Calu3 (cell line): Measurements from ENCODE around the gene TMEM132D. TPM values are rescaled to one million over a fixed set of nuclear protein-coding genes. Genes with fewer than 3 reads are reported as not detected.

Experiments
- BruUV-seq: library from RNA; stranded (reverse); fragments of 400-500 nt; replicated peaks from 2 replicates; lab custom pipeline; 2021; lab: Mats Ljungman, UMichigan
- CTCF ChIA-PET: fragments of 300-600 bp; sonication (Branson Sonifier 250); formaldehyde crosslinking; loops from one replicate; lab custom pipeline; 2022; ENCODE audit warnings: antibody characterized with exemption; lab: Charles Lee
- DNase-seq: peaks from one replicate; pipeline ENCODE4 v3.0.0; 2022
- H3K27ac Mint-ChIP-seq: one replicate; pipeline ENCODE4 v1.8.0; 2022; ENCODE audit warnings: mixed read lengths; ENCODE audit not compliant: unreplicated experiment
- H3K27me3 Mint-ChIP-seq: one replicate; pipeline ENCODE4 v1.8.0; 2022; ENCODE audit warnings: mixed read lengths; ENCODE audit not compliant: unreplicated experiment
- H3K36me3 Mint-ChIP-seq: one replicate; pipeline ENCODE4 v1.8.0; 2022; ENCODE audit warnings: mild to moderate bottlenecking, moderate library complexity, mixed read lengths; ENCODE audit not compliant: insufficient read depth, unreplicated experiment
- H3K4me1 Mint-ChIP-seq: one replicate; pipeline ENCODE4 v1.8.0; 2022; ENCODE audit warnings: mild to moderate bottlenecking, low read depth, mixed read lengths; ENCODE audit not compliant: unreplicated experiment
- H3K4me3 Mint-ChIP-seq: one replicate; pipeline ENCODE4 v1.8.0; 2022; ENCODE audit warnings: mild to moderate bottlenecking, low read depth, moderate library complexity, mixed read lengths; ENCODE audit not compliant: unreplicated experiment
- H3K9me3 Mint-ChIP-seq: one replicate; pipeline ENCODE4 v1.8.0; 2022; ENCODE audit warnings: low read depth, mixed read lengths; ENCODE audit not compliant: unreplicated experiment
- CTCF ChIP-seq: fragments of 200-600 bp; IDR thresholded peaks from one replicate; pipeline ENCODE4 v1.8.0; 2022; ENCODE audit warnings: antibody characterized with exemption; ENCODE audit not compliant: unreplicated experiment
- intact Hi-C: fragments of 100-400 bp; cut with micrococcal nuclease; formaldehyde crosslinking; loops from one replicate; pipeline ENCODE4 v1.10.0; 2022; ENCODE audit not compliant: unreplicated experiment
- total RNA-seq: library from RNA; stranded (reverse); gene quantifications from 2 replicates; pipeline ENCODE4 v1.2.3, GENCODE V29; 2022

TMEM132D gene
- total RNA-seq, 1 experiment from 2014 or later = not detected

- CTCF ChIA-PET = no interaction called here
- intact Hi-C loops = no loop called here
- peaks cover 15% of the 10 kb centered on the region for H3K9me3 Mint-ChIP-seq
Observed at GRCh38 chr12:129404556-129404955, 499.3 kb downstream of the TMEM132D start.

GRCh38 chr12:129401572-129401971 is 502.3 kb downstream of the TMEM132D start:
- no TSS peak for BruUV-seq
- Mint-ChIP-seq H3K4me3 (no peak overlapping the region), H3K9me3 (peaks cover 14% of the 10 kb centered on the region), H3K36me3 (no peaks in the 10 kb centered on the region), H3K27me3 (no peaks in the 10 kb centered on the region), H3K27ac (no peak overlapping the region), H3K4me1 (no peaks in the 10 kb centered on the region)
- no peak for TF ChIP-seq CTCF
- intact Hi-C loops = no loop called here
- CTCF ChIA-PET = no interaction called here
- no peak for DNase-seq

More at GRCh38 chr12:129404556-129404955, 499.3 kb downstream of the TMEM132D start:
- Mint-ChIP-seq H3K27ac (no peak overlapping the region), H3K4me1 (no peaks in the 10 kb centered on the region), H3K36me3 (no peaks in the 10 kb centered on the region), H3K4me3 (no peak overlapping the region), H3K27me3 (no peaks in the 10 kb centered on the region)
- TF ChIP-seq CTCF = no peak
- DNase-seq = no peak
- BruUV-seq = no TSS peak

- Mint-ChIP-seq H3K9me3 (peaks cover 8% of the 10 kb centered on the region), H3K4me3 (no peak overlapping the region), H3K4me1 (no peaks in the 10 kb centered on the region), H3K36me3 (no peaks in the 10 kb centered on the region), H3K27ac (no peak overlapping the region), H3K27me3 (no peaks in the 10 kb centered on the region)
- intact Hi-C loops = no loop called here
- no TSS peak for BruUV-seq
- no peak for TF ChIP-seq CTCF
- CTCF ChIA-PET = no interaction called here
- DNase-seq = no peak
Observed at GRCh38 chr12:129394177-129394825, 509.5 kb downstream of the TMEM132D start.

- TF ChIP-seq CTCF = no peak
- intact Hi-C loops = no loop called here
- CTCF ChIA-PET = no interaction called here
- Mint-ChIP-seq H3K27me3 (no peaks in the 10 kb centered on the region), H3K4me3 (no peak overlapping the region), H3K36me3 (no peaks in the 10 kb centered on the region), H3K9me3 (peaks cover 7% of the 10 kb centered on the region), H3K27ac (no peak overlapping the region), H3K4me1 (no peaks in the 10 kb centered on the region)
- DNase-seq = no peak
- BruUV-seq = no TSS peak
Observed at GRCh38 chr12:129393357-129393937, 510.4 kb downstream of the TMEM132D start.
